Fibroblast of peridontal ligament (primary cell): ENCODE measurements around the gene NR5A1.

ENCODE experiments used
- DNase-seq: peaks from one replicate; pipeline ENCODE4 v3.0.0-alpha.2; 2010; ENCODE audit errors: extremely low read depth

The NR5A1 gene

DNA sequence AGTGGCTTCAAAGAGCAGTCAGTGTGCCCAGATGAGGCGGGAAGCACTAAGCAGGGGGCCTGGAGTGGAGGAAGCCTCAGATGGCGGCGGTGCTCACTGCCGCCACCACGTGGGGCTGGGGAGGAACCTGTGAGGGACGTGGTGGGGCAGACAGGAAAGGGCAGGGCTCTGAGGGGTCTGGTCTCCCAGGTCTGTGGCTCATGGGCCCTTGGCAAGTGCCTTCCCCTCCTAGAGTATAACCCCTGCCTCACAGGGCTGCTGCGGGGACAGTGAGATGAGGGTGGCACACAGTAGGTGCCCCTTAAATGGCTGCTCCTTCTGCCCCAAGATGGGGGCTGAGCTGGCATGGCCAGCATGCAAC is 26.6 kb downstream of the NR5A1 start:
- DNase-seq: no peak

DNA sequence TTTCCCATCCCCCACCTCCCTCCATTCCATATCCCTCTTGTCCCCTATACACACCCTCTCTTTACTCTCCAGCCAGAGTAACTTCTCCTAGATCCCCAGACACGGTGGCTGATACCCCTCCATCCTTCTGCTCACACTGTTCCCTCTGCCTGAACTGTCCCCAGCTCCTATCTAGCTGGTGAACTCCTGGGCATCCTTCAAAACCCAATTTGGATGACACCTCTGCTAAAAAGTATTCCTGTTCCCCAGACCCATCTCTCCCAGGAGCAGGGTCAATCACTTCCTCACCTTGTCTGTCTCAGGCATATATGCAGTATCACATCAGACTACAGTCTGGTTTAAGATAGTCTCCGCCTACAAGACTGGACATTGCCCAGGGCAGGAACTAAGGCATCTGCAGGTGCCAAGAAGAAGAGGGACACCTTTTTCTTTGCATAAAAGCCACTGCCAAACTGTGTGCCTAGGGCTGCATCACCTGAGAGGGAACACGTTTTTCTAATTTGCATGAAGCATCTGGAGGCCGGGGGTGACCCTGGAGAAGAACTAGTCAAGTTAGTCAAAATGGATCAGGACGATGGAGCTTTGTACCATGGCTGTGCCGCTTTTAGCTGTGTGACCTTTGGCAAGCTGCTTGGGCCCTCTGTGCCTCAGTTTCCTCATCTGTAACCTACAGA is 27.1 kb downstream of the NR5A1 start:
- no peak for DNase-seq

DNA sequence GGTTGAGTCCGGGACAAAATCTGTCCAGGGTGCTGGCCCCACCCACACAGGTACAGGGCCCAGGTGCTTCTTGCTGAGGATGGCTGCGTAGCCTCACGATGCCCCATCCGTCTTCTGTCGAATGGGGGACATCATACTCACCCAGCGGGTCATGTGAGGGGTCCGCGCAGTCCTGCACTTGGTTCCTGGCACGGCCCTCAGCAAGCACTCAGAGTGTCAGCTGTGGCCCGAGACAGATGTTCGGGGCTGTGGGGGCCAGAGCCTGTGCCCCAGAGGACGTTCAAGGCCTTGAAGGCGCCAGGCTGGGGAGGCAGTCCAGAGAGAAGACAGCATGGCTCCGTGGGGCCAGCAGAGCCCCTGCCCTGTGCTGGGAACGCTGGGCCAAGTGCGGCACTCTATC is 27.8 kb downstream of the NR5A1 start:
- DNase-seq: no peak

GRCh38 chr9:124478354-124478753 is 28.8 kb downstream of the NR5A1 start:
- no peak for DNase-seq

DNA sequence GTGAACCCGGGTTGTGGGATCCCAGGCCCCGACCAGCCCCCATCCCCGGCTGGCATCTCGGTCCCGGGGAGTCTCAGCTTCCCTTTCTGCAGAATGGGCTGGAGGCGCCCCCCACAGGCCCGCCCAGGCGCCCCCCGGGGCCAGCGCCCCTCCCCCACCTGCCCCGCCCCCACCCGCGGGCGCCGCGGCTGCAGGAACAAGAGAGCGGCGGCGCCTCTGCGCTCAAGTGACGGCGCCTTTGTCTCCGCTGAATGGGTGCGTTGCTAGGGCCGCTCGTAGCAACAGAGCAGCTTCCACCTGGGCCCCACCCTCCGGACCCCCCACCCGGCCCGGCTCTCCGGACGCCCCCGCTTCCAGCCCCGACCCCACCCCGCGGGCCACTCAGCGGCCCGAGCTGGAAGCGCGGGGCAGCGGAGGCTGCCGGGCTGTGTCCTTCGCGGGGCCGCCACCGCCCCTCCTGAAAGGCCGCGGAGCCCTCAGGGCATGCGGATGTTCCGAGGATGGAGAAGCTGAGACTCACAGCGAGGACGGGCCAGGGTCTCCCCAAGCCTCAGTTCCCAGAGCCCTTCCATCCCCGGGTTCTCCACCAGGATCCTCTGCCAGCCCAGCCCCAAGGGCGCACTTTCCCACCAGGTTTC is 29.4 kb downstream of the NR5A1 start:
- no peak for DNase-seq

- no peak for DNase-seq
These were observed 30.0 kb downstream of the NR5A1 start for GRCh38 chr9:124477211-124477647.

- DNase-seq: no peak
These were observed 31.1 kb downstream of the NR5A1 start for GRCh38 chr9:124475868-124476690.

GRCh38 chr9:124475158-124475867 is 31.9 kb downstream of the NR5A1 start:
- DNase-seq: no peak

DNA sequence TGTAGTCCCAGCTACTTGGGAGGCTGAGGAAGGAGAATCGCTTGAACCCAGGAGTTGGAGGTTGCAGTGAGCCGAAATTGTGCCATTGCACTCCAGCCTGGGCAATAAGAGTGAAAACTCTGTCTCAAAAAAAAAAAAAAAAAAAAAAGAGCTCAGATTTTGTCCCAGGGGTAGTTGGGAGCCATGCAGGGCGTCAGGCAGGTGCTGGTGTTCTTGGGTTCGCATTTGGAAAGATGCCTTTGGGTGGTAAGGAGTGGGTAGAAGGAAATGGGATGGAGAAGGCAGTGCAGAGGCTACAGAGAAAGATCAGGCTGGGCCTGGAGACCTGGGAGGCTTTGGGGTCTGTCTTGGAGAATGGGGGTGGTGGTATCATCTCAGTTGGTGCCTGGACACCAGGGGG is 33.0 kb downstream of the NR5A1 start:
- DNase-seq: no peak

GRCh38 chr9:124473310-124473709 is 33.9 kb downstream of the NR5A1 start:
- no peak for DNase-seq

DNA sequence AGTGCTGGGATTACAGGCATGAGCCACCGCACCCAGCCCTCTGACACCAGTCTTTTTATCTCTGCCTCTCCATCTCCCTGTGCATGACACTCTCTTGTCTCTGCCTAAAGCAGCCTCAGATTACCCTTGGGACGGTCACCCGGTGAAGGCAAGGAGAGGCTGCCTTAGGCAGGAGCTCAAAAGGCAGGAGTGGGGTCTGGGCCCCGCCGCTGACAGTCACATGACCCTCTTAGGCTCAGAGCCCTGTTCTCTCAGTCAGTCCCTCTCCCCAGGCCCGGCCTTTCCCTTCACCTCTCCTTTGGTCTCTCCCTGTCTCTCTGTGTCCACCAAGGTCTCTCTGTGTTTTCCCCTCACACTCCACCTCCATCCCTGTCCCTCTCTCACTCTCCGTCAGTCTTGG is 34.4 kb downstream of the NR5A1 start:
- no peak for DNase-seq

DNA sequence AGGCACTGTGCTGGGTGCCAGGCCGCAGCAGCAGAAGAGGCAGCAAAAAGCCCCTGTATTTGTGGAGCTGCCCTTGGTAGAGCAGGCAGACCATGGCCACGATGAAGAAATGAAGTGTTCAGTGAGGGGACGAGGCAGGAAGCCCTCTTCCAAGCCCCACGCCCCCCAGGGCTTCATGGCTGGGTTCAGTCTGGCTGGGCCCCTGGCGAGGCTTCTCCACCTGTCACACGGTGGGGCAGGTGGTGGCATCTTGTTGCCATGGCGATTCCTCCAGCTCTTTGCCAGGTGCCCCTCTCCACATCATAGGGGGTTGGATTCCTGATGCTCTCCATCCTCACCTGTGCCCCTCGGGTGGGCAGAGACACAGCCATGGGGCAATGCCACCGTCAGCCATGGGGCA is 35.4 kb downstream of the NR5A1 start:
- no peak for DNase-seq

GRCh38 chr9:124470726-124471125 is 36.5 kb downstream of the NR5A1 start:
- no peak for DNase-seq

DNA sequence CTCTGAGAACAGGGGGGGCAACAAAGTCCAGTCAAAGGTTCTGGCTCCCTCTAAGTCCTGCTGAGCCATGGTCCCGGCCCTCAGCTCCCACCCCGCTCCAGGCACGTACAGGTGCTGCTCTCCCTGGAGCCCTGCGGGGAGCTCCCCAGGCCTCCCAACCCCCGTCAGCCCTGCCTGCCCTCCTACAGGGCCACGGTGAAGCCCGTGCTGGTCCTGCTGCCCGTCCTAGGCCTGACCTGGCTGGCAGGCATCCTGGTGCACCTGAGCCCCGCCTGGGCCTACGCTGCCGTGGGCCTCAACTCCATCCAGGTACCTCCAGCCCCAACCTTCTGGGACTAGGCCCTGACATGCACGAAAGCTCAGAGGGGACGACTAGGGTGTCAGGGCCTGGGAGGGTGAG is 36.9 kb downstream of the NR5A1 start:
- DNase-seq: no peak

DNA sequence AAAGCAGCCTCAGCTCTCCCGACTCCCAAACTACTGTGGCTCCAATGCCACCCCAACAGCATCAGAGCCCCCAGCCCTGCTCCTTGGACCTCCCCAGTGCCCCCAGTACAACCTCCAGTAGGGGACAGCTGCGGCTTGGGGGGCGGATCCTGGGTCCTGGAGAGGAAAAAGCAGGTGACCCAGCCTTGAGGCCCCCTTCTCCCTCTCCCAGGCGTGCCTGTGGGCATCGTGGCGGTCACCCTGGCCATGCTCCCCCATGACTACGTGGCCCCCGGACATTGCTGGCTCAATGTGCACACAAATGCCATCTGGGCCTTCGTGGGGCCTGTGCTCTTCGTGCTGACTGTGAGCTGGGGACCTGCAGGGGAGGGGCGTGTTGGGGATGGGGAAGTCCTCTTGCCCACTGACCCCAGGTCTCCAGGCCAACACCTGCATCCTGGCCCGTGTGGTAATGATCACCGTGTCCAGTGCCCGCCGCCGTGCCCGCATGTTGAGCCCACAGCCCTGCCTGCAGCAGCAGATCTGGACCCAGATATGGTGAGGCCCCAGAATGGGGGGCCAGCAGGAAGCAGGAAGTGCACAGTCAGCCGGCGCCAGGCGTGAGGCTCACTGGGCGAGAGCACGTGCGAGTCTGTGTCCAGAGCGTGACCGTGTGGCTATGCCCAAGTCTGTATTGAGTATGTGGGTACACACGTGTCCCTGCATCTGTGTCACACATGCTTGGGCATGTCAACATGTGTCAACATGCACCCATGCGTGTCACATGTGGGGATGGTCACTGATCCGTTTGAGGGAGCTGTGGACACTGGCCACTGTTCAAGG is 38.0 kb downstream of the NR5A1 start:
- DNase-seq: no peak

- no peak for DNase-seq
These were observed 39.0 kb downstream of the NR5A1 start for GRCh38 chr9:124468061-124468740.

- no peak for DNase-seq
These were observed 39.7 kb downstream of the NR5A1 start for GRCh38 chr9:124467410-124468060.

GRCh38 chr9:124465736-124466135 is 41.5 kb downstream of the NR5A1 start:
- DNase-seq: no peak

DNA sequence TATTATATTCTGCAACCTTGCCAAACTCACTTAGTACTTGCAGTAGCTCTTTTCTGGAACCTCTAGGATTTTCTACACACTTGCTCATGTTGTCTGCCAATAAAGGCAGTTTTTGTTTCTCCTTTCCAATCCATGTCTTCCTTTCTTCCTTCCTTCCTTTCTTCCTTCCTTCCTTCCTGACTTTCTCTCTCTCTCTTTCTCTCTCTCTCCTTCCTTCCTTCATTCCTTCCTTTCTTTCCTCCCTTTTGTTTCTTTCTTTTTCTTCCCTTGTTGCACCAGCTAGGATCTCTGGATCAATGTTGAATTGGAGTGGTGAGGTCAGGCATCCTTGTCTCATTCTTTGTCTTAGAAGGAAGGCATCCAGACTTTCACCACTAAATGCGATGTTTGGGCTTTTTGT is 44.5 kb downstream of the NR5A1 start:
- DNase-seq: no peak

- DNase-seq: no peak
These were observed 48.8 kb downstream of the NR5A1 start for GRCh38 chr9:124458441-124458840.
